Kidney epithelial cell (primary cell): Measurements from ENCODE around the gene ANO3. TPM values are rescaled to one million over a fixed set of nuclear protein-coding genes. Genes with fewer than 3 reads are reported as not detected.

Source experiments
- DNase-seq: peaks from one replicate; pipeline ENCODE4 v3.0.0-alpha.2; 2010; ENCODE audit warnings: low read depth
- H3K27me3 ChIP-seq: 2 replicates; pipeline ENCODE4 v1.6.0; 2011; ENCODE audit warnings: low read length; ENCODE audit not compliant: control insufficient read depth, insufficient read depth
- H3K36me3 ChIP-seq: 2 replicates; pipeline ENCODE4 v1.5.1; 2011; ENCODE audit warnings: low read length; ENCODE audit not compliant: control insufficient read depth, insufficient read depth
- H3K4me3 ChIP-seq: 2 replicates; pipeline ENCODE4 v1.5.1; 2011; ENCODE audit warnings: low read depth, mild to moderate bottlenecking, control low read depth, low read length
- total RNA-seq: library from RNA; depleted of rRNA; stranded (reverse); fragments of >200 nt; gene quantifications from 2 replicates; pipeline ENCODE4 v1.2.3, GENCODE V29; 2015
- TF ChIP-seq, protein P1 (sequence below): IDR thresholded peaks from 2 replicates; pipeline ENCODE4 v1.5.1; 2011; ENCODE audit warnings: mild to moderate bottlenecking, moderate library complexity, low read length, control low read depth, inconsistent platforms; ENCODE audit not compliant: insufficient read depth, poor library complexity, severe bottlenecking

The ANO3 gene
- total RNA-seq, 1 donor from 2014 or later, result not detected

DNA sequence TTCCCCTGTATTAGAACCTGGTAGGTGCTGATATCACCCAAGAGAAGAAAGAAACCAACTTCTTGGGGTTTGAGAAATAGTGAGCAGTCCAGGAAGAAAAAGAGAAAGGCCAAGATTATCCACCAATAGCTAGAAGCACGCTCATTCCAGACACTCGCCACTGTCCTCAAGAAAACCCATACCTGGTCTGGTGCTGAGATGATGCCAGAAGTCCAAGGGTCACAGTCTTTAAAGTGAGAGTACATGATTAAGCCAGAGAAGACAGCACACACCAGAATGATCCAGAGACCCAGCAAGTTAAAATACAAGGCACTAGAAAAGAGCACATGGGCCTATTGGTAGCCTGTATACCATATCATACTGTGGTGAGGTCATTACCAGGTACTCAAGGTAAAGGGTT is 366.3 kb downstream of the ANO3 start:
- DNase-seq, result no peak
- TF ChIP-seq, protein P1, sequence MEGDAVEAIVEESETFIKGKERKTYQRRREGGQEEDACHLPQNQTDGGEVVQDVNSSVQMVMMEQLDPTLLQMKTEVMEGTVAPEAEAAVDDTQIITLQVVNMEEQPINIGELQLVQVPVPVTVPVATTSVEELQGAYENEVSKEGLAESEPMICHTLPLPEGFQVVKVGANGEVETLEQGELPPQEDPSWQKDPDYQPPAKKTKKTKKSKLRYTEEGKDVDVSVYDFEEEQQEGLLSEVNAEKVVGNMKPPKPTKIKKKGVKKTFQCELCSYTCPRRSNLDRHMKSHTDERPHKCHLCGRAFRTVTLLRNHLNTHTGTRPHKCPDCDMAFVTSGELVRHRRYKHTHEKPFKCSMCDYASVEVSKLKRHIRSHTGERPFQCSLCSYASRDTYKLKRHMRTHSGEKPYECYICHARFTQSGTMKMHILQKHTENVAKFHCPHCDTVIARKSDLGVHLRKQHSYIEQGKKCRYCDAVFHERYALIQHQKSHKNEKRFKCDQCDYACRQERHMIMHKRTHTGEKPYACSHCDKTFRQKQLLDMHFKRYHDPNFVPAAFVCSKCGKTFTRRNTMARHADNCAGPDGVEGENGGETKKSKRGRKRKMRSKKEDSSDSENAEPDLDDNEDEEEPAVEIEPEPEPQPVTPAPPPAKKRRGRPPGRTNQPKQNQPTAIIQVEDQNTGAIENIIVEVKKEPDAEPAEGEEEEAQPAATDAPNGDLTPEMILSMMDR, result no peak
- no peak overlapping the region for H3K4me3 ChIP-seq
- H3K36me3 ChIP-seq, result no peaks in the 10 kb centered on the region
- no peaks in the 10 kb centered on the region for H3K27me3 ChIP-seq

DNA sequence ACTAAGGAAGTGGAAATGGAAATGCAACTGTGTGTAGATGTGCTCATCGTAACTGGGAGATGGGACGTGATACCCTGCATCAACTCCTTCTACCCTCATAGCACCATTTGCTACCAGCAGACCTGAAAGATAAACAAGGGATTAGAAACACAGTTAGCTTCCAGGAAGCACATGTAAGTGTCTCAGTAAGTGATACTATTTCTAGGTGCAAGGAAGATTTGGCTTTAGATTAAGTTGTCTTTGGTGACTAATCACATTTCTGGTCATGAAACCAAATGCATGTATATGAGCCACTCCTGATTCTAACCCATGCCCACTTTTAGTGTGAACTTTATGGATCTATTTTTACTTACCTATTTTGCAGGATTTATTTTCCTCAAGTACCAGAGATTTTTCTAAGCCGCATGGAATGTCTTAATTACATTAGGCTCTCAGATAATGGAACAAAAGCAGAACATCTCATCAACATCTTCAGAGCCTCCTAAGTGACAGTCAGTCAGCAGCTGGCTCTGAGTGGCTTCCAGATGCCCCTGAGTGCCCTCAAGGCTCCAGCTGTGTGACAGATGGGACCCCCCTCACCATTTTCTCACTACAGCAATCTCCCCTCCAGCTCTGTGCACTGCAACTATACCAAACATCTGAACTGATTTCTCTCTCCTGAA is 368.8 kb downstream of the ANO3 start:
- H3K4me3 ChIP-seq, result no peak overlapping the region
- no peak for DNase-seq
- TF ChIP-seq, protein P1, result no peak
- H3K27me3 ChIP-seq, result no peaks in the 10 kb centered on the region
- H3K36me3 ChIP-seq, result no peaks in the 10 kb centered on the region

DNA sequence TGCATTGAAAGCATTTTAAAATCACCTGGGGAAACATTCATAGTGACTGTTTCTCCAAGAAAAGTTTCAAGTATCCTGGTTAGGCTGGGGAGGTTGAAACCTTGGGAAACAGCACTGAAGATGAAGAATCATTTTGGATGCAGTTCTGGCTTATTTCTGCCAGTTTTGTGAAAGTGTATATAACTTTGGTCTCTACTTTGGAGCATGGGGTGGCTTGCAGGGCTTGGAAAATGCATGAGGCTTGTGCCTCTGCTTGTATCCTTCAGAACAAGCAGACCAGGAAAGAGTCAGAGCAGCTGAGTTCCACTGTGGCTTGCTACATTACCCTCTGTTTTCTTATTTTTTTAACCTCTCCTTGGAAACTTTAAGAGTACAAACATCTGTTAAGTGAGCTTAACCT is 370.5 kb downstream of the ANO3 start:
- TF ChIP-seq, protein P1, result no peak
- H3K36me3 ChIP-seq, result no peaks in the 10 kb centered on the region
- no peak for DNase-seq
- H3K4me3 ChIP-seq, result no peak overlapping the region
- H3K27me3 ChIP-seq, result no peaks in the 10 kb centered on the region

DNA sequence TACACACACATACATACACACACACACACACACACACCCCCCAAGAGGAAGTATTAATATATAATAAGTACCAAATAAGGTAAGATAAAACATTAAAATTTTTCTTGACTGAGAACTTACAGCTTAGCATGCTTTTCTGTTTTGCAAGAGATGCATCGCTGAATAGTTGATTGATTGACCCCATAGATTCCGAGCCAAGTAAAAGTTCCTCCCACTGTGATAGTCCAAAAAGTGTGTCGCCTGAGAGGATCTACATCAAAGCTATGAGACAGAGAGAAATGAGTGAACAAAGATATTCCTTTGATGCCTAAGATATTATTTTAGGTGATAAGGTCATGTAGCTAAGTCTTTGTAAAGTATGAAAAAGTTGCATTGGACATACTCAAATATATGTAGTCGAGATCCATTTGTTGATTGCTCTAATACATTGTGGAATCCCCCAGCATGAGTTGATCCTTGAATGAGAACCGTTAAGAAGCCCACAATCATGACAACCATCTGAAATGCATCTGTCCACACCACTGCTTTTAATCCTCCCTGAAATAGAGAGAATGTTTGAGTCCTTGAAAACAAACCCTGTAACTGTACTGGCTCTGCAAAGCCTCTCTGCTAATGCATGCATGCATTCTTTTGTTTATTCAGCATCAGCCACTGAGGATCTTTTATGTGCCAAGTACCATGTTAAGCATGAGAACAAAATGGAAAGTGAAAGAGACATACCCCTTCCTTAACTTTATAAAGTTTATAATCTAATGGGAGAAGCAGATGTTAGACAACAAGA is 371.7 kb downstream of the ANO3 start:
- H3K36me3 ChIP-seq, result no peaks in the 10 kb centered on the region
- no peaks in the 10 kb centered on the region for H3K27me3 ChIP-seq
- no peak for DNase-seq
- no peak overlapping the region for H3K4me3 ChIP-seq
- TF ChIP-seq, protein P1, result no peak

DNA sequence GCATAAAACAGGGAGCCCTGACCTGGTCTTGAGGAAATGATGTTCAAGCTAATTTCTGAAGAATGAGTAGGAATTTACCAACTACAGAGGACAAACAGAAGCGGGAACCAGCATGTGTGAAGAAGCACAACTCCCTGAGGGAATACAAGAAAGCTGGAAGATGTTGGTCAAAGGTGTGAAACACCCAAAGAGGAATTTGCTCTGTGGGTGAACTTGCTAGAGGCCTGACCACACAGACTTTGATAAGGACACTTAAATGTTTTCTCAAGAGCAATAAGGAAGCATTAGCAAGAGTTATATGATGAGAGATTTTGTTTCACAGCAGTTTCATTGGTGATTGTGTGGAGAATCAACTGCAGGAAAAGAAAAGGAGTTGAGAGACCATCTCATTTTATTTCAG is 372.3 kb downstream of the ANO3 start:
- H3K27me3 ChIP-seq, result no peaks in the 10 kb centered on the region
- no peak overlapping the region for H3K4me3 ChIP-seq
- no peaks in the 10 kb centered on the region for H3K36me3 ChIP-seq
- TF ChIP-seq, protein P1, result no peak
- peak; percentile 1 for DNase-seq
